Right forelimb (tissue), 1 donor: Measurements from ENCODE around the gene C14orf39.

Source experiments
- DNase-seq: peaks from one replicate; pipeline ENCODE4 v3.0.0-alpha.2; 2018

Gene C14orf39

DNA sequence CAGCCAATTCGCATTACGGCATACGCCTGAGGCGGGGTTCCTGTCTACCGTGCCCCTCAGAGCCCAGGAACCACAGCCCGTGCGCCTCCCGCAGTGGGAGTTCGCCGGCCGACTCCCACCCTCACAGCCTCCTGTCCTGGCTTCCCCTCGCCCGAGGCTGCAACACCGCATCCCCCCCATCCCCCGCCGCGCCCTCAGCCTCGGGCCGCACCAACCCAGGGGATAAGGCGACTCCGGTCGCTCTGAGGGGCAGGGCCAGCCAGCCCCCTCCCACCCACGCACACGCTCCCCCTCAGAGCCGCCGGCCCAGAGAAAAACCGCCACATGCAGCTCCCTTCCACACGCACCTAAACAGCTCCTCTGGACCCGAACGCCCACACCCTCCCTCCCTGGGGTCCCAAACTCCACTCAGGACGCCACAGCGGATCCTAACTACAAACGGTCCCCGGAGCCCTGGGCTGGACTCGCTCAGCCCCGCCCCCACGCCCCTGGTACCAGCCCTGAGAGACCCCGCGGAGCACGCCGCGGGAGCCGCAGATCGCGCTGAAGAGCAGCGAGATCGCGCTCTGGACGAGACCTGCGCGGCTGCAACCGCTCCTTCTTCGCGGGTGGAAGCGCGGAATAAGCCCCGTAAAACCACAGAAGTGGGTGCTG lies at the start of gene C14orf39:
C14orf39 (minus strand) TSS at position 466 of the 654 bp plus-strand sequence. CDS start 985 bp downstream, outside the sequence.
- peak; percentile 86 for DNase-seq

DNA sequence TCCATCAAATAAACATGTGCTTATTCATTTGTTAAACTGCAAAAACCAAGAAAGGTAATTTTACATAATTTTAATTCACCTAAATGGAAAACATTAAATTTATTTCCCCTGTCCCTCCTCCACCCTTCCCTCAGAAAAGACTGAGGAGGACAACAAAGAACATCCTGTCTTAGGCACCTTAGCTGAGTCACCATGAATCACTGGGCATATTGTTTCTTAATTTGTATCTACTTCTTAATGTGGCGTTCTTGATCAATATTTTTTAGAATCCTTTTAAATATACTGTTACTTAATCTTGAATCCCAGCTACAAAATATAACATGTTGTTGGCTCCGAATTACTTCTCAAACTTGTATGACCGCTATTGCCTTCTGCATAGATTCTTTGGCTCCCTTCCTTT lies 46.6 kb upstream of the C14orf39 start:
- DNase-seq = no peak

DNA sequence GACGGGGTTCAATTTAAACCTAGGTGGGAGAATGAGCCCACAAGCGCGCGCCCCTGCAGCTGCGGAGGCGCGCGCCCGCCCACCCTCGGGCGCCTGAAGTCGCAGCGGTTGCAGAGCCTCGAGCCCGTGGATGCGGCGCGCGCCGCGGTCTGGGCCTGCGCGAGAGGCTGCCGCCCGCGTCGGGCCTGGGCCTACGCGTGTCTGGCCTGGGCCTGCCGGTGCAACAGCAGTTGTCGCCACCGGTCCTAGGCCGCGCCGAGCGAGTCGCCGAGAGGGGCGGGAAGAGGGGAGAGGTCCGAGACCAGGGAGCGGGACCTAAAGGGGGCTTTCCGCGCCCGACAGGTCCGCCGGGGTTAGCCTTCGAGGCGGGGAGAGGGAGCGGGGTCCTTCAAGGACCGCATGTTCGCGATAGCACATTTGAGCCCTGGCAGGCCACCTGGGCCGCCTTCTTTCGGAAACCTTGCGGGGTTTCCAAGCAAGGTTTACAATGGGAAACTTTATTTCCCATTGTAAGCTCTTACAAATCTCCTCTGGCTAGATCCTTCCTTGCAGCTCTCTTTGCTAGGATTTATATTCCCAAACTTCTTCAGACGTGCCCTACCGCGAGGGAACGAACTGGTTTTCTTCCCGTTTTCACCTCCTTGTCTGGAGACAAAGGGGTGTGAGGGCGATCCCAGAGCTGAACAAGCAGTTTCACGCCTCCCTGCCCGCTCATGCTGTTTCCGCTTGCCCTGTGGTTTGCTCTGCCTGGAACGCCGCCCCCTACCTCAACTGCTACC lies 29.8 kb upstream of the C14orf39 start:
- DNase-seq = peak; percentile 59

- peak; percentile 67 for DNase-seq
These were observed 29.1 kb upstream of the C14orf39 start for GRCh38 chr14:60514741-60515491.

- peak; percentile 51 for DNase-seq
These were observed 28.5 kb upstream of the C14orf39 start for GRCh38 chr14:60514378-60514740.

- no peak for DNase-seq
These were observed 27.2 kb upstream of the C14orf39 start for GRCh38 chr14:60512973-60513571.

GRCh38 chr14:60512126-60512525 lies 26.3 kb upstream of the C14orf39 start:
- DNase-seq = no peak

GRCh38 chr14:60510951-60511599 lies 25.2 kb upstream of the C14orf39 start:
- no peak for DNase-seq

- DNase-seq = no peak
These were observed 24.5 kb upstream of the C14orf39 start for GRCh38 chr14:60510254-60510950.

- DNase-seq = peak; percentile 54
These were observed 23.8 kb upstream of the C14orf39 start for GRCh38 chr14:60509438-60510253.

DNA sequence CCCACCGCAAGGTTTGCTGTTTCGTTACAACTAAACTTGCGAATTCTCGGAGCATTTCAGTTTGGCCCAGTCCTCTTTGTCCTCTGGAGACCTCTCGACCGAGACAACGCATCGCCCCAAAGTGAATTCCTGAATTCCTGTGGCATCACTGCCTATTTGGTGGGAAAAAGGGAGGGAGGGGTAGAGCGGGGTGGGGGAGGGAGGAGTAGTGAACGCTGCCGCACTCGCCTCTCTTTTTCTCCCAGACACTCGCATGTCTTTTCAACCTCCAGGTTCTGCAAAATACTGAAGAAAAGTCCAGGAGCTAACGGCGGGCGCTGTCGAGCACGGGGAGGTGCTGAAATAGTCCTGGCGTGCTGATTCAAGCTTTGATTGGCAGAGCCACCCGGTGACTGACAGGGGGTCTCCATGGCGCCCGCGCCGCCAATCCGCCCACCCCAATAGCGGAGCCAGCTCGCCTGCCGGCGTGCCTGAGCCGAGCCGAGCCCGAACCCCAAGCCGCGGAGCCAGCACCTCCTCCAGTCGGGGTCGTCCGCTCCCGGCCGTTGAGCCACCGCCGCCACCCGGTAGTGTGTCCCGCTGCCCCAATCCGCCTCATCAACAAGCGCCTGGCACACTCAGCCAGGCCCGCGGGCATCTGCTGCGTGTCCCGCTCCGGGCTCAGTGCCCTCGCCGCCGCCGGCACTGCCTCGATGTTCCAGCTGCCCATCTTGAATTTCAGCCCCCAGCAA lies 23.0 kb upstream of the C14orf39 start, which contains the start of gene SIX6:
SIX6 (plus strand) TSS at position 440 of the 731 bp plus-strand sequence; CDS start at position 693, 253 bp downstream.
- peak; percentile 74 for DNase-seq

- DNase-seq = no peak
These were observed 22.5 kb upstream of the C14orf39 start for GRCh38 chr14:60508363-60508706.

GRCh38 chr14:60506985-60507829 lies 21.3 kb upstream of the C14orf39 start:
- DNase-seq = no peak

DNA sequence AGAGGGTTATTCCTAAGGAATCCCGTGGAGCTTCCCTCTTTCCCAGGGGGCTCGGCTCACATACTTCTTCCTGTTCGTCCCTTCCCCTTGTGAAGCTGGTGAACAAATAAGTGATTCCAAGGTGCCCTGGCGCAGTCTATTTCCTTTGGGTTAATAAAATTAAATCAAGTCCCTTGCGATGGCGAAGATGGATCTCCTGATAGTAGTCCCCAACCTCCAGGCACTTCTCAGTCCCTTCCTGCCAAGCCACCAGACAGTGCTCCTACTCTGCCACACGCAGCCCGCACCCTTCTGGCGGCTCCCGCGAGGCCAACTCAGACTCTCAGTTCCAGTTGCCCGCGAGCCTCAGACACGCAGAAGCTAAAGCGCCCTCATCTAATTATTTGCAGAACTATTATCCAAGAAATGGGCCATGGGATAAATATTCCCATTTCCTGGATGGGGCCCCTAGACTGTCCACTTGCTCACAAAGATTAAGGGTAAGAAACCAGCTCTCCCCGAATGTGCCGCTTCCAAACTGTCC lies 20.7 kb upstream of the C14orf39 start:
- no peak for DNase-seq

DNA sequence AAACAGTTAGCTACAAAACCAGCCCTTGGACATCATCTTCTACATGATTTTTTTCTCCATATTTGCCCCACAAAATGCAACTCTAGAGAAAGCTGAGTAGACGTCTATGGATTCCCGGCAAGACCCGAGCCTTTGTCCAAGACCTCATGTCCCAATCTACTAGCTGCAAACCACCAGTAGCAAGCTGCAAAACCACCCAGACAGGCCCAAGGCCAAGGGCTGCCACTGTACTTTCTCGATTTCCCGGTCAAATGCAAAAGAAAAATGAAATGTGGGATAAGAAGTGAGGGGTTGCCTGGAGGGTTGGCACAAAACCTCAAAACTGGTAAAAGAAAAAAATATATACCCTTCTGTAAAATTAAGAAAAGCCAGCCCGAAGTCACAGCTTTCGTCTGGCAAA lies 20.1 kb upstream of the C14orf39 start:
- no peak for DNase-seq

GRCh38 chr14:60505448-60505847 lies 19.6 kb upstream of the C14orf39 start:
- DNase-seq = no peak

GRCh38 chr14:60502541-60502940 lies 16.7 kb upstream of the C14orf39 start:
- no peak for DNase-seq

GRCh38 chr14:60495946-60496345 lies 10.1 kb upstream of the C14orf39 start:
- DNase-seq = no peak

DNA sequence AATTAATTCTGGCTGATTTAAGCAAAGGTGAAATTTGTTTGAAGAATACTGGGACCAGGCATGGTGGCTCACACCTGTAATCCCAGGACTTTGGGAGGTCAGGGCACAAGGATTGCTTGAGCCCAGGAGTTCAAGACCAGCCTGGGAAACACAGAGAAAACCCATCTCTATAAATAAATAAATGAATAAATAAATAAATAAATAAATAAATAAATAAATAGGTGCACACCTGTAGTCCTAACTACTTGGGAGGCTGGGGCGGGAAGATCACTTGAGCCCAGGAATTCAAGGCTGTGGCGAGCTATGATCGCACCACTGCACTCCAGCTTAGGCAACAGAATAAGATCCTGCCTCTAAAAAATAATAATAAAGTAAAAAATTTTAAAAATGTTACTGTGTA lies 4.4 kb upstream of the C14orf39 start:
- DNase-seq = no peak
